ENCODE data around the gene ZNF3. TPM values are rescaled to one million over a fixed set of nuclear protein-coding genes. Genes with fewer than 3 reads are reported as not detected.

Gene ZNF3
- total and polyA plus RNA-seq, 4 donors = 10.2 to 18.2 (median 12.2) TPM

- TF ChIP-seq CTCF (IDR thresholded peaks at IDR 0.05; ENCODE audit: low read depth, low read length, missing input control) (no peak), YY1 (IDR thresholded peaks at IDR 0.05) (peak; percentile 73)
Measured at GRCh38 chr7:100022621-100023020, 58.9 kb downstream of the ZNF3 start (continued).

DNA sequence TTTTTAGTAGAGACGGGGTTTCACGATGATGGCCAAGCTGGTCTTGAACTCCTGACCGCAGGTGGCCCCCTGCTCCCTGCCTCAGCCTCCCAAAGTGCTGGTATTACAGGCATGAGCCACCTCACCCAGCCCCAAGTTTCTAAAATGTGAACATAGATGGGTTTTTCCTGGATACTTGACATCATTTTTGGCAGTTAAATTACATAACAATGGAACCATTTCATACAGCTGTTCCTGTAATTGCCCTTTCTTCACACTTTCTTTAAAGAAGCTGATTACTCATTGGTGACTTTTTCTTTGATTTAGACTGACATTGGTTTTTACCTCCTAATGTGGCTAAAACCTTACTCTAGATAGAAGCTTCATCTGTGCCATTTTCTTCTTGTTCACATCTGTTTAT lies 60.2 kb downstream of the ZNF3 start:
- no peak overlapping the region for H3K27ac ChIP-seq (ENCODE audit: low read depth in 1 of 2, low read length in 2 of 2)
- H3K27me3 ChIP-seq (ENCODE audit: control insufficient read depth in 4 of 4, insufficient read depth in 4 of 4, low read length in 3 of 4) = no peaks in the 10 kb centered on the region
- 89% methylated on average over 3 of the region's 3 CpGs for WGBS
- DNase-seq (ENCODE audit: low spot score) = no peak
- TF ChIP-seq JUND (IDR thresholded peaks at IDR 0.05) (no peak), SP1 (IDR thresholded peaks at IDR 0.05) (no peak)
- no peaks in the 10 kb centered on the region for H3K9me3 ChIP-seq (ENCODE audit: control insufficient read depth in 4 of 4, low read length in 3 of 4)
- H3K9ac ChIP-seq (ENCODE audit: low read depth in 1 of 2, low read length in 2 of 2) = no peak overlapping the region
- H3K4me3 ChIP-seq (ENCODE audit: low read depth in 1 of 3, low read length in 3 of 3) = no peak overlapping the region
- peaks cover 9 to 21% (median 12%) of the 10 kb centered on the region in 4 donors for H3K36me3 ChIP-seq (ENCODE audit: control insufficient read depth in 4 of 4, insufficient read depth in 3 of 4, low read depth in 1 of 4, low read length in 3 of 4)
- H3K4me1 ChIP-seq (ENCODE audit: control insufficient read depth in 4 of 4, insufficient read depth in 4 of 4, low read length in 3 of 4) = peaks cover 22 to 80% (median 54%) of the 10 kb centered on the region in 4 donors

Small RNA genes within 50 kb of the gene (small RNA-seq; reads per million reads assigned to genes)
- 97.8 reads per million, percentile 98 among the genes with 10 or more reads in this experiment for gene MIR106B
- gene MIR25 = 920 reads per million, percentile 99 among the genes with 10 or more reads in this experiment
- 299 reads per million, percentile 98 among the genes with 10 or more reads in this experiment for gene MIR93

Other genes with a start within 250 kb of the ZNF3 start
- under 1 TPM in 1 of 2 donors, not detected in 1; 0.25 TPM for gene OR2AE1, start 204.7 kb downstream of the ZNF3 start, total RNA-seq
- gene OR2AE1, start 204.7 kb downstream of the ZNF3 start, polyA plus RNA-seq = not detected
- 10 to 100 TPM; 16.2 to 23.0 TPM for gene TRIM4, start 162.2 kb downstream of the ZNF3 start, total RNA-seq
- 10 to 100 TPM; 11.9 to 13.1 TPM for gene TRIM4, start 162.2 kb downstream of the ZNF3 start, polyA plus RNA-seq
- under 1 TPM; 0.08 to 0.09 TPM for gene GJC3, start 152.1 kb downstream of the ZNF3 start, total RNA-seq
- 1 to 10 TPM in 1 of 2 donors, under 1 TPM in 1; 0.20 to 1.3 TPM for gene GJC3, start 152.1 kb downstream of the ZNF3 start, polyA plus RNA-seq
- gene AZGP1, start 105.7 kb downstream of the ZNF3 start, total RNA-seq = 100 to 1,000 TPM in 1 of 2 donors, 10 to 100 TPM in 1; 99.5 to 952 TPM
- 1,000 to 10,000 TPM; 1,348 to 2,721 TPM for gene AZGP1, start 105.7 kb downstream of the ZNF3 start, polyA plus RNA-seq
- gene ZKSCAN1, start 66.1 kb downstream of the ZNF3 start, total RNA-seq = 100 to 1,000 TPM in 1 of 2 donors, 10 to 100 TPM in 1; 20.5 to 117 TPM
- gene ZKSCAN1, start 66.1 kb downstream of the ZNF3 start, polyA plus RNA-seq = 10 to 100 TPM; 11.8 to 39.7 TPM
- 1 to 10 TPM; 8.5 to 8.6 TPM for gene ZSCAN21, start 31.9 kb downstream of the ZNF3 start, total RNA-seq
- gene ZSCAN21, start 31.9 kb downstream of the ZNF3 start, polyA plus RNA-seq = 1 to 10 TPM; 4.6 to 5.3 TPM
- 10 to 100 TPM; 28.7 to 30.8 TPM for gene COPS6, start 7.2 kb upstream of the ZNF3 start, total RNA-seq
- 10 to 100 TPM; 62.7 to 63.2 TPM for gene COPS6, start 7.2 kb upstream of the ZNF3 start, polyA plus RNA-seq
- gene MCM7, start 19.7 kb upstream of the ZNF3 start, total RNA-seq = 100 to 1,000 TPM in 1 of 2 donors, 10 to 100 TPM in 1; 20.6 to 143 TPM
- 10 to 100 TPM; 12.6 to 14.6 TPM for gene MCM7, start 19.7 kb upstream of the ZNF3 start, polyA plus RNA-seq
- 1 to 10 TPM; 4.6 to 5.5 TPM for gene AP4M1, start 19.9 kb upstream of the ZNF3 start, total RNA-seq
- gene AP4M1, start 19.9 kb upstream of the ZNF3 start, polyA plus RNA-seq = 1 to 10 TPM; 3.3 to 4.9 TPM
- 10 to 100 TPM; 16.1 to 17.9 TPM for gene TAF6, start 37.6 kb upstream of the ZNF3 start, total RNA-seq
- 10 to 100 TPM in 1 of 2 donors, 1 to 10 TPM in 1; 8.9 to 16.3 TPM for gene TAF6, start 37.6 kb upstream of the ZNF3 start, polyA plus RNA-seq
- 10 to 100 TPM in 1 of 2 donors, 1 to 10 TPM in 1; 3.7 to 11.9 TPM for gene CNPY4, start 37.9 kb upstream of the ZNF3 start, total RNA-seq
- 1 to 10 TPM; 1.9 to 3.8 TPM for gene CNPY4, start 37.9 kb upstream of the ZNF3 start, polyA plus RNA-seq
- 1 to 10 TPM; 1.4 TPM for gene MBLAC1, start 45.2 kb upstream of the ZNF3 start, total RNA-seq
- gene MBLAC1, start 45.2 kb upstream of the ZNF3 start, polyA plus RNA-seq = 1 to 10 TPM; 1.0 to 1.3 TPM
- 10 to 100 TPM; 28.4 to 39.8 TPM for gene LAMTOR4, start 67.2 kb upstream of the ZNF3 start, total RNA-seq
- 100 to 1,000 TPM in 1 of 2 donors, 10 to 100 TPM in 1; 75.5 to 112 TPM for gene LAMTOR4, start 67.2 kb upstream of the ZNF3 start, polyA plus RNA-seq
- 1 to 10 TPM; 3.5 to 6.9 TPM for gene TRAPPC14, start 77.0 kb upstream of the ZNF3 start, total RNA-seq
- 1 to 10 TPM; 2.8 to 9.7 TPM for gene TRAPPC14, start 77.0 kb upstream of the ZNF3 start, polyA plus RNA-seq
- under 1 TPM; 0.17 to 0.28 TPM for gene GAL3ST4, start 86.9 kb upstream of the ZNF3 start, total RNA-seq
- gene GAL3ST4, start 86.9 kb upstream of the ZNF3 start, polyA plus RNA-seq = under 1 TPM; 0.18 to 0.57 TPM
- under 1 TPM; 0.33 to 0.79 TPM for gene GPC2, start 95.7 kb upstream of the ZNF3 start, total RNA-seq
- under 1 TPM in 1 of 2 donors, not detected in 1; 0.14 TPM for gene GPC2, start 95.7 kb upstream of the ZNF3 start, polyA plus RNA-seq
- 1 to 10 TPM in 1 of 2 donors, under 1 TPM in 1; 0.28 to 1.1 TPM for gene STAG3, start 96.2 kb upstream of the ZNF3 start, total RNA-seq
- gene STAG3, start 96.2 kb upstream of the ZNF3 start, polyA plus RNA-seq = 1 to 10 TPM; 5.4 to 7.0 TPM
- under 1 TPM; 0.37 to 0.59 TPM for gene PVRIG, start 138.2 kb upstream of the ZNF3 start, total RNA-seq
- gene PVRIG, start 138.2 kb upstream of the ZNF3 start, polyA plus RNA-seq = under 1 TPM; 0.58 to 0.81 TPM
- not detected for gene SPDYE3, start 226.0 kb upstream of the ZNF3 start, total RNA-seq
- gene SPDYE3, start 226.0 kb upstream of the ZNF3 start, polyA plus RNA-seq = 1 to 10 TPM in 1 of 2 donors, under 1 TPM in 1; 0.07 to 1.7 TPM

Measured in liver (tissue), 10 donors.